HG03095 (cell line): ENCODE data around the gene COL23A1.
"Not testable (repeated sequence)": the region's sequence is repeated elsewhere in the genome, so short reads cannot be mapped to it uniquely, and the experiment has no call there.

Experiments
- ATAC-seq: cut with Tn5 transposase; IDR thresholded peaks from one replicate; pipeline ENCODE4 v1.9.1; 2021; ENCODE audit warnings: moderate library complexity; ENCODE audit not compliant: unreplicated experiment

The COL23A1 gene

DNA sequence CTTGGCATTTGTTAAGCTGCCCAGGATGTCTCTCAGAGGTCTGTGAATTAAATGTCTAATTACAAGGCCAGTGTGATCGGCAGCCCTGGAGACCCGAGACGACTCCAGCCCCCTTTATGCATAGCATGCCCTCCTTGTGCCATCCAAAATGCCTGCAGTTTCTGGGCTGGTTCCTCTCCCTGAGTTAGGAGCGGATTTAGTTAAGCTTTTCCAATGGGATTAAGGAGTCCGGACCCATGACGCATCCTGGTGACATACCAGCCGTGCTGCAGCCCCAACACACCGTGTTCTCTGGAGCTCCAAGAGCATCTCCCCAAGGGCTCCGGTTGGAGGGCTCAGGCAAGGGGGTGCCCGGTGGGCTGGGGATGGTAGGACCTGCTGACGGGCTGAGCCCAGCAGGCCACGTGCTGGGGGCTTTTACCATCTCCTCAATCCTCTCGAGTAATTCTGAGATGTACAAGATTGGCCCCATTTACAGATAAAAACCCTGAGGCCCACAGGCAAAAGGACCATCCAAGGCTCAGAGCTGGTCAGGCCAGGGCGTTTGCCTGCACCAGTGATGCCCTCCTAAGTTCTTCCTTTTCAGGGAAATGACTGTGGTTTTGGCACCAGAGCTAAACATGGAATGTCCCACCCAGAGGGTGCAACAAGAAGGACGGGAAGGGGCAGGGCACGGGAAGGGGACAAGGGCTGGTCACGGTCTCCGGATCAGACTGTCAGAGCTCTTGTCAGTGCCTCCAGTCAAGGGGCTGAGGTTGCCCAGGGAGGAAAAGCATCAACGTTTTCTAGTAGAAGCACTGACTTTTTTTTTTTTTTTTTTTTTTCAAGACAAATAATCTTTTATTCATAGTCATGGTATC lies 275.0 kb downstream of the COL23A1 start:
- ATAC-seq, result no peak

DNA sequence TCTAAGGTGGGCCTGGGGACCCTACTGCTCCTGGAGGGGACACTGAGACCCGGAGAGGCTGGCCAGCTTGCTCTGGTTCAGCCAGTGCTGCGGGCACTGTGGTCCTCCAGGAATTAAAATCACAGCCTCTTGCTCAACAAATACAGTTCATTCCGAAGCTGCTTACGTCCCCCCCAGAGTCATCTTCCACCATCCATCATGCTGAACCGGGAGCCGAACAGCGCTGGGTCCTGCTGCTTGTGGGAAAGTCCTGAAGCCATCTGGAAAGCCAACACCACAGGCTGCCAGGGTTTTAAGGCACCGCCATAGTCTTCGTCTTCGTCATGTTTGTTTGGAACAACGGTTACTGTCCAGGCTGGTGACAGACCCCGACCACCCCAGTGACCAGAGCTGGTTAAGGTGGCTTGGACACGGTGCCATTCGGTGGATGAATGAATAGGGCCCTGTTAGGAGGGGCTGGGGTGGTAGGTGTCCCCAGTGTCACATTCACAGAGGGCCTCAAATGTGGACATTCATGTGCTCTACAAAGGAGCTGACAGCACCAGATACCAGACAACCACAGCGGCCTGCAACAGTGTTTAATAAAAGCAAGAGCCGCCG lies 276.0 kb downstream of the COL23A1 start:
- no peak for ATAC-seq

DNA sequence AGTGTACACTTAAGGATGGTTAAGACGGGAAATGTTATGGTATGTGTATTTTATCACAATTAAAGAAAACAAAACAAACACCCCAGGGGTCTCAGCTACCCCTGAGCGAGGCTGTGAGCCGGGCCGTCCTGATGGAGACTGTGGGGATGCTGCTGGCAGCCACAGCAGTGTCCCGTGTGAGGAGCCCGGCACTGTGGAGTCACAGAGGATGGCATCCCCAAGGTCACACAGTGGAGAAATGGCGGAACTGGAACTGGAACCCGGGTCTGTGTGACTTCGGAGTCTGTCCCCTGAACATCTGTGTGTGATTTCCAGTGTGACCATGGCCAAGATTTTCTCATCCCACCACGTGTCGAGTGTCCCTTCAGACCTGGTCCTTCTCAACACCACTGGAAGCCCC lies 276.9 kb downstream of the COL23A1 start:
- ATAC-seq, result no peak

DNA sequence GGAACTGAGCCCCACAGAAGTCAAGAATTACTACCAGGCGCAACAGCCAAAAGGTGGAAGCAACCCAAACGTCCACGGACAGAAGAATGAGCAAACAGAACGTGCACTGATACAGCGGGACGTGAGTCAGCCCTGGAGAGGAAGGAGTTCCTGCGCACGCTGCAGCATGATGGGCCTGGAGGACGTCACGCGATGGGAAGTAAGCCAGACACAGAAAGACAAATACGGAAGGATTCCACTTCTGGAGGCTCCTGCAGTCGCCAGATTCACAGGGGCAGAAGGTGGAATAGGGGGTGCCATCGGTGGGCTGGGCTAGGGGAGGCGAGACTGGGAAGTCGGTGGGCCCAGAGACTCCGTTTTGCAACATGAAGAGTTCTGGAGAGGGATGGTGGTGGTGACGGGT lies 277.3 kb downstream of the COL23A1 start:
- ATAC-seq, result no peak

DNA sequence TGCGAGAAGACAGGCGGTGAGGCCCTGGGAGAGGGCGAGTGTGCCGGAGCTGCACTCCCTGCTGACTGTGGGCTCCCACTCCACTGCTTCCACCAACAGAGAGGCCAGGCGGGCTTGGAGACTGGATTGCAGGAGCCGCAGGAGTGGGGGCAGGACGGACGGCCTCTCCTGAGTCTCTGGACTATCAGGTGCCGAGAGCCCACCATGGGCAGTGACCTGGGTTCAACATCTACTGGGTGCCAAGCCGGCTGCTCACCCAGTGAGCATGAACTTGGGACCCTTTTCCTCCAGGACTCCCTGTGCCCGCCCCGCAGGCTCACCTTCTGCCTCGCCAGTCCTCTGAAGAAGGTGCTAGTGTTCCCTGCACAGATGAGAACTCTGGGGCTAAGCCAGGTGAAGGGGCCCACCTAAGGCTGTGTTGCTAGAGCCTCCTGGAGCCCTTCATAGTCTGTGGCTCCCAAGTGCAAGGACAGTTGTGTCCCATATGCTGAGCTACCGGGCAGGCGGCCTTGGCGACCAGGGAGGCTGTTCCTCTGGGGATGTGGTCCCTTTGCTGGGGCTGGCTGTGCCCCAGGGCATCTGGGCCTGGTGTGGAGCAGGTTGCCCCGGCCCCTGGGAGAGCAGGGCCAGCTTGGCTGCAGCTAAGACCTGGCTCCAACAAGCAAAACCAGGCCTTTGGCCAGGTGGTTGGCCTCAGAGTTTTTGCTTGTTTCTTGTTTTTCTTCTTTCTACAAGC lies 279.9 kb downstream of the COL23A1 start:
- ATAC-seq, result no peak

DNA sequence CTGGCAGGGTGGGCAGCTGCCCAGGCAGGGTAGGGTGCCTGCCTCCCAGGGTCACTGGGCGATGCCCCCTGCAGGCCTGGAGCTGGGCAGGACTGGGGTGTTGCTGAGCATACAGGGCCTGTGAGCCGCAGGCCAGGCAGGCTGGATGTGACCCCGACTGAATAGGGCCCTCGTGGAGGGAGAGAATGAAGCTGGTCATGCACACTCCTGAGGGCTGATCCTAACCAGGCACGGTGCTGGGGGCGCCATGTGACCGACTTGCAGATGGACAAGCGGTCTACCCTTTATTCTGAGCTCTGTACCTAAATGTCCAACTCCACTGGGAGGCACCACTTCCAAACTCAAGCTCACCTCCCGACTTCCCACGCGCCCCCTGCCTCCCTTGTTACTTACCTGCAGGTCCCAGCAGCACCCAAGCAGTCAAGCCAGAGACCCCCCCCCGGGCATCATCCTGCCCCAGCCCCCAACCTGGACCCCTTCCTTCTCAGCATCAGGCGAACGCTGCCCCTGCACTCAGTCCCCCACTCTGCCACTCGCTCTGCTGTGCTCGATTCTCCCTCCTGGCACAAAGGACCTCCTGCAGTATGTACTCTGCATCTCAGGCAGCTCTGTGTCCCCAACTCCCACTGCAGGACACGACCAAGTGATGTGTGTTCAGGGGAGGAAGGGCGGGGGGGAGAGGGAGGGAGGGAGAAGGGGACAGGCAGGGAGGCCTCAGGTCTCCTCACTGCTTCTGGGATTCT lies 280.8 kb downstream of the COL23A1 start:
- no peak for ATAC-seq

DNA sequence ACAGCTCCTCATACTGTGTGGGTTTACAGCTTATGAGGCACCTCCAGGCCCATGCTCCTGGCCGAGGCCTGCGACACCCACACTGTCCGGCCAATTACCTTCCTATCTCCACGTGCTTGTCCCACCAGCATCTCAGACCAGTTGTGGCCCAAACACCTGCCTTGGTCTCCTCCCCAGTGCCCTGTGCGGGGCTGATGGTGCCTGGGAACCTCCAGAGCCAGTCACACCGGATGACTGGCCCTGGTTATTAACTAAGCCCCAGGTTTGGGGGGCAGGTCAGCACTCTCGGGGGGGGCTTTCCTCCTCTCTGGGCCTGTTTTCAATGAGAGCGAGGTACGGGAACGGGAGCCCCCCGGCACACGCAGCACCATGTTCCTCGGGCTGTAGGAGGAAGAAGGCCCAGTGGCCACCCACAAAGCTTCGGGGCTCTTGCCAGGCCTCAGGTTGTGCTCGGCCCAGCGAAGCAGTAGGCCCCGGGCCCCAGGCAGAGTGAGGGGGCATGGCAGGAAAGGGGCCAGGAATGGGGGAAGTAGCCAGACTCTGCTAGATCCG lies 281.6 kb downstream of the COL23A1 start:
- ATAC-seq, result no peak

DNA sequence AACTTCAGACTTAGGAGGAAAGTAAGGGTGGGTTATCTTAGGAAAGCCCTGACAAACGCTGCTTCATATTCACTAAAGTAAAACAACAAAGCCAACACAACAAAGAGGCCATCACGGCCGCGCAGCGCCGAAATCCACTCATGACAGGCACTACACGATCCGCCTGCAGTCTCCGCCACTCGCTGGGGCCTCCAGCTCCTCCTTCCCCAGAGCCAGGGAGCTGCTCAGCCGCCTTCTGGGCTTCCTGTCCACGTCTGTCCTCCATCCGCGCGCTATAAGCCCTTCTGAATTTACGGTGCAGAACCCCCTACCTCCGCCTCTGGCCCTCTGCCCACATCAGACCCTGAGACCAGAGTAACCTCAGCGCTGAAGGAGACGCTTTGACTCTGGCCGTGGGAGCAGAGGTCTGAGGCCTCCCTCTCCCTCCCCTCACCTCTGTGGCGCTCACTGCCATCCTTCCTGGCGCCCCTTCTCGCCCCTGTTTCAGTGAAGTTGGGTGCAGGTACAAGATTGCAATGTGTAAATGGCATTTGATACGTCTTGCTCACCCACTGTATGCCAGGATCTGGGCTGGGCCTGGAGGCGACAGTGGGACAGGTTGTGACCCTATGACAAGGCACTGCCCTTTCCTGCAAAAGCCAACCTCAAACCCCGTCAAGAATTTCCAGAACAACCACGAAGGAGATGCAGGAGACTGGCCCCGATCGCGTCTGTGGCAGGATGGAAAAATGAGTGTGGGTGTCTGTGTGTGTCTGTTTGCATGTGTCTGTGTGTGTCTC lies 282.7 kb downstream of the COL23A1 start:
- ATAC-seq, result no peak

DNA sequence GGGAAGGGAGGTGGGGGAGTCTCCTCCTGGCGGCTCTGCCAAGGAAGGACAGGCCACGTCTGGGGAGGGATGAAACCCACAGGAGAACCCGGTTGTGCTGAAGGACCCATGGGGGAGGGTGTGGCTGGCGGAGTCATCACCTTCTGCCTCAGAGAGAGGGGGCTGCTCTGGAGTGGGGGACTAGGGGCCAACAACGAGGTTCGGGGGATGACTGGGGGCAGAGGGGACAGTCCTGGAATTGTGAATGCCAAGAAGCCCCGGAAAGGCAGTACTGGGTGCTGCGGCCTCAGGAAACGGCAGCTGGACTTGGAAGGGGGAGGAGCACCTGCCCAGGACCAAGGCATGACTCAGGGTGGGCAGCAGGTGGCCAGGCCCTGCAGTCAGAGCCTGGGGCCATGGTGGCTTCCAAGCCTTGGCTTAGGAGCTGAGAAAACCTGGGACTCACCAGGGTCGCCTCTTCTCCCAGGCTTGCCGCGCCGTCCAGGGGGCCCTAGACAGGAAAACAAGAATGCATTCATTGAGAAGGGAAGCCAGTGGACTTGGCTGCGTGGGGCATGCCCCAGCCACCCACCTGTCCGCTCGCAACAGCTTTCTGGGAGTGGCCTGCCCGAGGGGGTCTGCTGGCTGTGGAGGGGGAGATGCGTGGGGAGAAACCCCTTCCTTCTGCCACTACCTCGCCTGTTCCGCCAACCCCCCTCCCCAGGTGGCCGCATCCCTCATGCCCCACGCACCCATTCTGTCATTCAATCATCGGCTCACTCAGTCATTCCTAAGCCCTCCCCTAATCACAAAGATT lies 283.6 kb downstream of the COL23A1 start:
- no peak for ATAC-seq

DNA sequence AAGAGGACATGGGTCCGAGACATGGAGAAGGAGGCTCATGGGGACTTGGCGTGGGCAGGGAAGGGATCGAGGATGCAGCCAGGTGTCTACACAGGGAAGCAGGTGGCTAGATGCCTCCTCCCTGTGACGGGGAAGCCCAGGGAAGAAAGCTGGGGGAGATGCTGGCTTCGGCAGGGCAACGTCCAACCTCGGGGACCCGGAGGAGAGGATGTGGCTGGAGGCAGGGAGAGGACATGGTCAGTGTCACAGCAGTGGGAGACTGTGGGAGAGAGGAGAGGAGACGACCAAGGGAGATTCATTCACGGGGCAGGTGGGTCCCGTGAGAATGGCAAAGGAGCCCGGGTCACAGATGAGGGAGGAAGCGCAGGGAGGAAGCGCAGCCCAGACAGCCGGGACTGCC lies 284.4 kb downstream of the COL23A1 start:
- no peak for ATAC-seq

DNA sequence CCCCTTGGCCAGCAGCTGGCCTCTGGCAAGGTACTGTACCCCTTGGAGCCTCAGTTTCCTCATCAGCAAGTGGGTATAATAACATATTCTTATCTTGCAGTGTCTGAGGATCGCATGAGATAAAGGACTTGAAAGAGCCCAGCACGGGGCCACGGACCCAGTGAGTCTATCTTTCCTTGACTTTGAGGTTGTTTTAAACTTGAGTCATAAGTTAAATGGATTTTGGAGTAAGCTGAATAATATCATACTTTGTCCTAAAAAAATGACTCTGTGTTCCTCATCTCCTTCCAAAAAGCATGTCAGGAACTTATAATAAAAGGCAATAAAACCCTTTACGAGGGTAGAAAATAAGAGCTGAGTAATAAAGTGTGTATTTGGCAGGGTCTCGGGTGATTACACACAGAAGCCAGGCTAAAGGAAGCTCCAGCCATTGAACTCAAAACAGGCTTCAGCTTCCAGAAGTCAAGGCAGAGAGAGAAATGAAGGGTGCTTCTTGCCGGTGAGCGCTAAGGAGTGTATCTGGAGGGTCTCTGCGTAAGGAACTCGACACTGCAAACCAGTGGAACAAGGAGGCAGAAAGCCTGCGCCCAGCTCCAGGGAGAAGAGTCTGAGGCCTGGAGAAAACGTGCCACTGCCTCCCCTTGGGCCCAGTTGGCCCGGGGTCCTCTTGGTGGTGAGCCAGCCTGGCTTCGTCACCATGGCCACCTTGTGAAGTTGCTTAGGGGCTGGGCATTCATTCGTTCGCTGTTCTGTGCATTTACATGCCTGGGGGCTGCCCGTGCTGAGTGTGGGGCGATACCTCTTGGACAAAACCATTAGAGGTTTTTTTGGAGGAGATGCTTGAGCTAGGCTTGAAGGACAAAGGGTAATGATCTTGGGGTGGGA lies 285.2 kb downstream of the COL23A1 start:
- no peak for ATAC-seq

DNA sequence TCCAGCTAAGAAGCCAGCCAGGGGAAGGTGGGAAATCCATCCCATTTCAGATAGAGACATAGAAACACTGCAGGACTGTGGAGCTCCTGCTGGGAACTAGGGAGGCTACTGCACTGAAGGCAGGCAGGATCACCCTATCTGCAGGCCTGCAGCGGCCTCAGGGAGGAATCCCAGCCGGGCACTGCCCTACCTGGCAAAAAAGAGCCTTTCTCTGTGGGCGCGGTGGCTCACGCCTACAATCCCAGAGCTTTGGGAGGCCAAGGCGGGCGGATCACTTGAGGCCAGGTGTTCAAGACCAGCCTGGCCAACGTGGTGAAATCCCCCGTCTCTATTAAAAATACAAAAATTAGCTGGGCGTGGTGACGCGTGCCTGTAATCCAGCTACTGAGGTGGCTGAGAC lies 286.2 kb downstream of the COL23A1 start:
- ATAC-seq, result no peak

DNA sequence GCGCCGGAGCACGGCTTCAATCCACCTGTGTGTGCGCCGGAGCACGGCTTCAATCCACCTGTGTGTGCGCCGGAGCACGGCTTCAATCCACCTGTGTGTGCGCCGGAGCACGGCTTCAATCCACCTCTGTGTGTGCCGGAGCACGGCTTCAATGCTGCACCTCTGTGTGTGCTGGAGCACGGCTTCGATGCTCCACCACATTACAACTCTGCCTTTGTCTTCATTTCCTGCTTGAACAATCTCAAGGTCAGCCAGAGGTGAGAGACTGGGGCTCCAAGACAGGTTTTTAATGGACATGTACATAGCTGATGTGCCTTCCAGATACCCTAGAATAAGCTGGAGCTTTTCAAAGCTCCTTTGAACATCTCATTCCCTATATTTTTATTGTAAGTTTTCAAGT lies 287.9 kb downstream of the COL23A1 start:
- not testable (repeated sequence) for ATAC-seq

DNA sequence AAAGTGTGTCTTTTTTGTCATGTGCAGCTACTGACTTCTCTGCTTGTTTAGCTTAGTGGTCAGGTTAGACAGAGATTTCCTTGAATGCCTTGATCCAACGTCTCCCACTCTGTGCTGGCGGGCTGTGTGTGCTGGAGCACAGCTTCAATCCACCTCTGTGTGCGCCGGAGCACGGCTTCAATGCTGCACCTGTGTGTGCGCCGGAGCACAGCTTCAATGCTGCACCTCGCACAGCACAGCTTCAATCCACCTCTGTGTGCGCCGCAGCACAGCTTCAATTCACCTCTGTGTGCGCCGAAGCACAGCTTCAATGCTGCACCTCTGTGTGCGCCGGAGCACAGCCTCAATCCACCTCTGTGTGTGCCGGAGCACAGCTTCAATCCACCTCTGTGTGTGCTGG lies 288.6 kb downstream of the COL23A1 start:
- no peak for ATAC-seq

DNA sequence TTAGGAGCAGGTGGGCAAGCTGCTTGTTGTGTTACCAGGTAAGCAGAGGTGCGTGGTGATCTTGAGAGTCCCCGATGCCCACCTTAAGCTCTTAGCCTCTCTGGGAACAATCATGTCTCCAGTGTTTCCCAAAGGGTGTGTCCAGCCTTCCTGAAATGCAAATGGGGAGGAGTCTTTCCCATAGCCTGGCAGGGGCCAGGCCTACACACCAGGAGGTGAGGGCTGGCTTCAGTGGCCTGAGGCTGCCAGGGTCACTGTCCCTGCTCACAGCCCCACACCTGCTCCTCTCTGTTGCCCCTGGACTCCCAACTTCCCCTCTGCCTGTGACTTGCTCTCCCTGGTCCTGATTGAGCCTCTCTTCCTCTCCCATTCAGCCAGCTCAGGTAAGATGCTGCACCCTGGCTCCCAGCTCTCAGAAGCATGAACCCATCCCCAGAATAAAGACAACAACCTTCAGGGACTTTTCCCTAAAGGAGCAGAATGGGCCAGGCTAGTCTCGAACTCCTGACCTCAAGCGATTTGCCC lies 291.8 kb downstream of the COL23A1 start:
- ATAC-seq, result no peak

DNA sequence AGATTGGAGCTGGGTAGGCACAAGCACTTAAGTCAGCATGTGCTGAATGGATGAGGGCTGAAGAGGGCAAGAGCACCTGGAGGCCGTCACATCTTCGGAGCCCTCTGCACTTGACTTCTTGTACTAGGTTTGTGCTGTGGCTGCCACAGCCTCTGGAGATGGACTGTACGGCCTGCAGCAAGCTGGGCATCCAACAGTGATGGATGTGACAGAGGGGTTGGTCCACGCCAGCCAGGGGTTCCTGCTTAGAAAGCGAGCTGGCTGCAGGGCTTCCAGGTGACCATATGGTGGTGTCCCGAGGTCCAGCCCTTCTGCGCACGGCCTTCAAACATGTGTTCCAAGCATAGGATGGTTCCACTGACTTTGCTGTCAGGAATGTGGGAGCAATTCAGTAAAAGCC lies 292.4 kb downstream of the COL23A1 start:
- no peak for ATAC-seq

DNA sequence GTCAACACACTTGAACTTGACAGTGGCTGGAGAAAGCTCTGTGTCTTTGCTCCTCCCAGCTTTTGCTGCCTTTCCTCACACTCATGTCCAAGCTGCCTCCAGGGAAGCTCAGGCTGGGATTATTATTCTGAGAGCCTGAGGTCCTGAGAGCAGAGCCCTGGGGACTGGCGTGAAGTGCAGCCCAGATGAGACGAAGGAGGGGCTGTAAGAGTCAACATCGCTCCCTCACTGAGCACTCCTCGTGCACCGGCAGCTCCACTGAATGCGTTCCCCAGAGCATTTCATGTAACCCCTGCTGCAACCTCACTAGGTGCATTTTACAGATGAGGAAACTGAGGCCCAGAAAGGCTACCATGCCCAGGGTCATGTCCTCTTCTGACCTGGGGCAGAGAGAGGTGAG lies 294.1 kb downstream of the COL23A1 start:
- no peak for ATAC-seq

DNA sequence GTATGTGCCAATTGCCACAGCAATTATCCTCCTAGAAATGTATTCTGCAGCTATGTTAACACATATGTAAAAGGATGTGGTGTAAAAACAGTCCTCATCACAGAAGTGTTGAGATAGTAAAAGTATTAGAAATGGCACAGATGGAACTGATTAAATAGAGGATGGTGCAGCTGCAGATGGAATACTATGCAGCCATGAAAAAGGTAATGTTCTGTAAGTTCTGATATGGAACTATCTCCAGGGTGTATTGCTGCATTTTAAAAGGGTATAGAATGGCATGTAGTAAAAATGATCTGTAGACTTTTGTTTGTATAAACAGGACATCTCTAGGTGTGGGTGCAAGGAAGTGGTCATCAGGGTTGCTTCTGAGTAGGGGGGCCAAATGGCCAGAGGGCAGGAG lies 294.6 kb downstream of the COL23A1 start:
- ATAC-seq, result no peak
